Neural crest cell (in vitro differentiated cells): ENCODE data around the gene SNX20. TPM values are rescaled to one million over a fixed set of nuclear protein-coding genes. Genes with fewer than 3 reads are reported as not detected.

ENCODE experiments used
- DNase-seq: peaks from one replicate; pipeline ENCODE4 v3.0.0; 2021; ENCODE audit warnings: low read depth, mixed read lengths, low spot score
- H3K27ac Mint-ChIP-seq: one replicate; pipeline ENCODE4 v1.8.0; 2021; ENCODE audit warnings: mild to moderate bottlenecking, mixed read lengths; ENCODE audit not compliant: unreplicated experiment
- H3K27me3 Mint-ChIP-seq: 2 replicates; pipeline ENCODE4 v1.8.0; 2021; ENCODE audit warnings: low read depth, mild to moderate bottlenecking, mixed read lengths
- H3K36me3 Mint-ChIP-seq: 2 replicates; pipeline ENCODE4 v1.8.0; 2021; ENCODE audit warnings: low read depth, mild to moderate bottlenecking, mixed read lengths
- H3K4me1 Mint-ChIP-seq: 2 replicates; pipeline ENCODE4 v1.8.0; 2021; ENCODE audit warnings: mixed read lengths
- H3K4me3 Mint-ChIP-seq: one replicate; pipeline ENCODE4 v1.8.0; 2021; ENCODE audit warnings: mild to moderate bottlenecking, mixed read lengths
- H3K9me3 Mint-ChIP-seq: 2 replicates; pipeline ENCODE4 v1.8.0; 2021; ENCODE audit warnings: mixed read lengths
- total RNA-seq: library from RNA; stranded (reverse); gene quantifications from 2 replicates; pipeline ENCODE4 v1.2.1, GENCODE V29; 2021
- TF ChIP-seq, protein P1 (sequence below): fragments of 200-600 bp; sonication (generic); conservative IDR thresholded peaks from 2 replicates; pipeline ENCODE4 v1.5.0; 2021; ENCODE audit warnings: antibody characterized with exemption, mild to moderate bottlenecking

SNX20 gene
- total RNA-seq, 1 donor from 2014 or later, result not detected

DNA sequence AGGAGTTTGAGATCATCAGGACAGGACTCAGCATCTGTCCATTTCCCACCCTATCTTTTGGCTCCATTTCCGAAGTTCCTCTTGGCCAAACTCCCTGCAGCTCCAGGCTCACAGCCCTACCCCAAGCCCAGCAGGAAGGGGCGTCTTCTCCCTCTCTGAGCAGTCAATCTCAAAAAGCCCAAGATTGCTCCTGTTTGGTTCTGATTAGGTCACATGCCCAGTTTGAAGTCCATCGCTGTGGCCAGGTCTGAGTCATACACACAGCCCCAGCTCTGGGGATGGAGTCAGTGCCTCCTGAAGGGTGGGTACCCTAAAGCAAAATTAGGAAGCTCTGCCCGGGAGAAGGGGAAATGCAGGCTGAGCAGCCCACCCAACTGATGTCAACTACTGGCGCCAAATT is 23.9 kb downstream of the SNX20 start:
- Mint-ChIP-seq H3K27me3 (peaks cover 2% of the 10 kb centered on the region), H3K4me3 (no peak overlapping the region), H3K4me1 (peaks cover 7% of the 10 kb centered on the region), H3K9me3 (no peaks in the 10 kb centered on the region), H3K36me3 (no peaks in the 10 kb centered on the region), H3K27ac (peak overlapping the region; percentile 83)
- no peak for DNase-seq
- TF ChIP-seq, protein P1, sequence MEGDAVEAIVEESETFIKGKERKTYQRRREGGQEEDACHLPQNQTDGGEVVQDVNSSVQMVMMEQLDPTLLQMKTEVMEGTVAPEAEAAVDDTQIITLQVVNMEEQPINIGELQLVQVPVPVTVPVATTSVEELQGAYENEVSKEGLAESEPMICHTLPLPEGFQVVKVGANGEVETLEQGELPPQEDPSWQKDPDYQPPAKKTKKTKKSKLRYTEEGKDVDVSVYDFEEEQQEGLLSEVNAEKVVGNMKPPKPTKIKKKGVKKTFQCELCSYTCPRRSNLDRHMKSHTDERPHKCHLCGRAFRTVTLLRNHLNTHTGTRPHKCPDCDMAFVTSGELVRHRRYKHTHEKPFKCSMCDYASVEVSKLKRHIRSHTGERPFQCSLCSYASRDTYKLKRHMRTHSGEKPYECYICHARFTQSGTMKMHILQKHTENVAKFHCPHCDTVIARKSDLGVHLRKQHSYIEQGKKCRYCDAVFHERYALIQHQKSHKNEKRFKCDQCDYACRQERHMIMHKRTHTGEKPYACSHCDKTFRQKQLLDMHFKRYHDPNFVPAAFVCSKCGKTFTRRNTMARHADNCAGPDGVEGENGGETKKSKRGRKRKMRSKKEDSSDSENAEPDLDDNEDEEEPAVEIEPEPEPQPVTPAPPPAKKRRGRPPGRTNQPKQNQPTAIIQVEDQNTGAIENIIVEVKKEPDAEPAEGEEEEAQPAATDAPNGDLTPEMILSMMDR, result no peak

DNA sequence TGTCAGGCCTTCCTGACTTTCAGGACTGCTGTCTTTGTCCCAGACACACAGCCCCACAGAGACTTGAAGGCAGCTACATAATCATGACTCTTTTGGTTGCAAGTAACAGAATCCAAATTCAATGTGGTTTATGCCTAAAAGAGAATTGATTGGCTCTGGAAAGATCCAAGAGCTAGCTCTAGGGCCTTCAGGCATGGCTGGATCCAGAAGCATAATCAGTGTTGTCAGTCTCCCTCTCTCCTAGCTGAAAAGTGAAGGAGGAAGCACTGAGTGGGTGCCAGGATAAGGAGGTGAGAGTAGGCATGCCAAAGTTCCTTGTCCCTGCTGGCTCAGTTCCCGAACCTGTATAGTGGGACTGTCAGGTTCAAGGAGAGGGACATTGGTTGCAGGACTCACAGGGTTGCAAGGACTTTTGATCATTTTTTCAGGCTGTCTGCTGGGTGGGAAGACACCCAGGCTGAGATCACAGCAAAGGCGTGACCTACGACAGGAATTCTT is 25.5 kb downstream of the SNX20 start:
- peaks cover 2% of the 10 kb centered on the region for H3K9me3 Mint-ChIP-seq
- peaks cover 5% of the 10 kb centered on the region for H3K36me3 Mint-ChIP-seq

DNA sequence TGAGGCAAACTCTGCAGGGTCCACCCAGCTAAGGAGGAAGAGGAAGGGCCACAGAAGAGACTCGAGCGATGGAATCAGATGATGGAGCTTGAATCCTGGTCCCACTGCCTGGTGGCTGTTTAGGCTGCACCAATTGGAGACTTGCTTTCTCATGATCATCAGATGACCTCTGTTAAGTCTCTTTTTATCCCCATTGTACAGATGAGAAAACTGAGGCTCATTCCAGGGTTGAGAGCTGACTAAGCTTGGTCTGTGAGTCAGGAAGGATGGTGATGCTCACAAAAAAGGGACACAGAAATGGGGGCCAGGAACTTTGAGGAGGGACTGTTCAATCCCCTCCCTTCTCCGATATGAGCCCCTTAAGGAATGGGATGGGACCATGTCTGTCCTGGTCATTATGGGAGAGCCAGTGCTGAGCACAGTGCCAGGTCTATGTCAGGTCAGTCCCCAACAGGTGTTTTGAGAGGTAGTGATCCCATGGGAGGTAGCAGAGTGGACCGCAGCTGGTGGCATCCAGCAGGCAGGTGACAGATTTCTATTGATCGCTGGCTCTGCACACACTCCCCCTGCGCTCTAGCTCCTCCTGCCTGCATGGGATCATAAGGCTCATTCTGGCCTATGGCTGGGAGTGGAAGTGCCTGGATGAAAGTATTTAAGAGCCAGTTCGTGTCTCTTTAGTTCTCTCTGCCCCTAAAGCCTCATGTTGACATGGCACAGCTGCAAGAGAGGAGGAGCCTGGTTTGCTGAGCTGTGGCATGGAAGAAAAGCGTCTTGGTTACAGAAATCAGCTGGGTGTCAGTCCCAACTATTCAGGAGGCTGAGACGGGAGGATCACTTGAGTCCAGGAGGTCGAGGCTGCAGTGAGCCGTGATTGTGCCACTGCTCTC is 27.2 kb downstream of the SNX20 start:
- H3K27ac Mint-ChIP-seq, result no peak overlapping the region
- peaks cover 2% of the 10 kb centered on the region for H3K27me3 Mint-ChIP-seq
- peaks cover 12% of the 10 kb centered on the region for H3K4me1 Mint-ChIP-seq
- no peak overlapping the region for H3K4me3 Mint-ChIP-seq
- DNase-seq, result no peak
- TF ChIP-seq, protein P1, result no peak
- peaks cover 2% of the 10 kb centered on the region for H3K9me3 Mint-ChIP-seq
- peaks cover 7% of the 10 kb centered on the region for H3K36me3 Mint-ChIP-seq

More for the DNA sequence above, 25.5 kb downstream of the SNX20 start:
- peaks cover 7% of the 10 kb centered on the region for H3K4me1 Mint-ChIP-seq
- TF ChIP-seq, protein P1, result no peak
- no peak overlapping the region for H3K27ac Mint-ChIP-seq
- peaks cover 2% of the 10 kb centered on the region for H3K27me3 Mint-ChIP-seq
- no peak overlapping the region for H3K4me3 Mint-ChIP-seq
- DNase-seq, result no peak

- peaks cover 2% of the 10 kb centered on the region for H3K9me3 Mint-ChIP-seq
- H3K4me1 Mint-ChIP-seq, result peaks cover 12% of the 10 kb centered on the region
- DNase-seq, result no peak
- H3K36me3 Mint-ChIP-seq, result peaks cover 15% of the 10 kb centered on the region
- H3K27me3 Mint-ChIP-seq, result peaks cover 2% of the 10 kb centered on the region
- peak overlapping the region; percentile 15 for H3K4me3 Mint-ChIP-seq
- TF ChIP-seq, protein P1, result no peak
- H3K27ac Mint-ChIP-seq, result no peak overlapping the region
Measured at GRCh38 chr16:50652836-50653425, 28.2 kb downstream of the SNX20 start.

DNA sequence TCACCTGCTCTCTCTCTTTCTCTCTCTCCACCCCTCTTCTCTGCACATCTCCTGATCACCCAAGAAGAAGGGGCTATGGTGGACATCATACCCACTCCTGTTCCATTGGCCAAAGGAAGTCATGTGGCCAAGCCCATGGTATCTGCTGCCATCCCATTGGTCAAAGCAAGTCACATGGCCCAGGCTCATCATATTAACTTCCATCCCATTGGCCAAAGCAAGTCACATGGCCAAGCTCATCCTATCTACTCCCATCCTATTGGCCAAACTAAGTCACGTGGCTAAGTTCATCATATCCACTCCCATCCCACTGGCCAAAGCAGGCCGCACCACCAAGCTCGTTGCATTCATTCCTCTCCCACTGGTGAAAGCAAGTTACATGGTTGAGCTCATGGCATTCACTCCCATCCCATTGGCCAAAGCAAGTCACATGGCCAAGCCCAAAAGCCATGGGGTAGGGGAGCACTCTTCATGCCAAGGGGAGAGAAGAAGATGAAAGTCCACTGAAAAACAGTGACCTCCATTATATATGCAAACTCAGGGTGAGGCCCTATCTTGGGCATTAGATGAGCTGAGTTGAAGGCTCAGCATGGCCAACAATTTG is 29.2 kb downstream of the SNX20 start:
- TF ChIP-seq, protein P1, result no peak
- no peaks in the 10 kb centered on the region for H3K27me3 Mint-ChIP-seq
- DNase-seq, result no peak
- H3K9me3 Mint-ChIP-seq, result peaks cover 2% of the 10 kb centered on the region
- H3K4me1 Mint-ChIP-seq, result peaks cover 8% of the 10 kb centered on the region
- peaks cover 18% of the 10 kb centered on the region for H3K36me3 Mint-ChIP-seq
- no peak overlapping the region for H3K27ac Mint-ChIP-seq
- no peak overlapping the region for H3K4me3 Mint-ChIP-seq
